GM21367 (cell line): ENCODE data around the gene FH.
A peak's percentile ranks its signal among the peaks of the same experiment; 100 is the strongest.

Experiments used
- ATAC-seq: cut with Tn5 transposase; IDR thresholded peaks from one replicate; pipeline ENCODE4 v1.9.1; 2021; ENCODE audit not compliant: unreplicated experiment

Gene FH

DNA sequence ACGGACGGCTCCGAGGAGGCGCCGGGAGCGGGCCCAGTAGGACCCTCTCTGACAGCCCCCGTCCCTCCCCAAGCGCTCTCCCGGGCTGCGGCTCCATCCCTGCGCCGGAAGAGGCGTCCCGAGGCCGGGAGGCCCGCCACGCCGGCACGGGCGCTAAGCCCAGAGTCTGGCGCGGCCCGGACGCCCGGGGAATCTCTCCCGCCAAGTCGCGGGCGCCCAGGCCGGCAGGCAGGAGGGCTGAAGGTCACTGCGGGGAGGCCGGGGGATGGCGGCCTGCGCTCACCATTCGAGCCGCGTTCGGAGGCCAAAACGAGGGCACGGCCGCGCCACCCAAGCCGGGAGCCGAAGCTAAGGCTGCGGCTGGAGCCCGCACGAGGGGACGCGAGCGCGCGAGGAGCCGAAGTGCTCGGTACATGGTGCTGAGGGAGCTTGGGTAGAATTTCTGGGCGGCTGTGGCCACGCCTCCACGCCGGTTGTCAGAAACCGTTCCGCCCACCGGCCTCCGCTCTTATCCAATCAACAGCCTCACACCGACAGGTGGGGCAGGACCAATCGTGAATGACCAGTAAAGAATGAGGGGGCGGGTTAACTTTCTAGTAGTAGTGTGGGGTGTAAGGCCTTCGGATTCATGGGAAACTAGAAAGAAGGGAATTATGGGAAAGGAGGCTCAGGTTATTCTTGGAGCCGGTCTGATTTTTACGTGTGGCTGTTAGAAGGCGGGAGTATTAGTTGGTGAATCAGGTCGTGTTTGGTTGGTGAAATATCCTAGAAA is at the start of gene FH:
Gene FH (minus strand): TSS at position 448 of the 772 bp plus-strand sequence. CDS start 33 bp downstream, at position 415.
- peak; percentile 97 for ATAC-seq

DNA sequence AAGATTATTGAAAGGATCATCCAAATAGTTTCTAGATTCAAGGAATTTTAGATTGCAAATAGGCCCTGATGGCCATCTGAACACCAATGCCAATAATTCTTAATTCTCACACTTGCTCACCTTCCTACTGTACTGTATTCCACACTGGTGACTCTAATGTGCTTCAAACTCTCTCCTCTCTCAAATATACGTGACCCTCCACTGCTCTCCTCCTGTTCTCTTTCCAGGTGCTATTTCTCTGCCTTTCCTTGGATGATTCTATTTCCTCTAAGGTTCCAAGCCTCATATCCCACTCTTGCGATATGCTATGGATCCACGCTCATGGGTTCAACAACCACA is 41.3 kb upstream of the FH start:
- no peak for ATAC-seq

DNA sequence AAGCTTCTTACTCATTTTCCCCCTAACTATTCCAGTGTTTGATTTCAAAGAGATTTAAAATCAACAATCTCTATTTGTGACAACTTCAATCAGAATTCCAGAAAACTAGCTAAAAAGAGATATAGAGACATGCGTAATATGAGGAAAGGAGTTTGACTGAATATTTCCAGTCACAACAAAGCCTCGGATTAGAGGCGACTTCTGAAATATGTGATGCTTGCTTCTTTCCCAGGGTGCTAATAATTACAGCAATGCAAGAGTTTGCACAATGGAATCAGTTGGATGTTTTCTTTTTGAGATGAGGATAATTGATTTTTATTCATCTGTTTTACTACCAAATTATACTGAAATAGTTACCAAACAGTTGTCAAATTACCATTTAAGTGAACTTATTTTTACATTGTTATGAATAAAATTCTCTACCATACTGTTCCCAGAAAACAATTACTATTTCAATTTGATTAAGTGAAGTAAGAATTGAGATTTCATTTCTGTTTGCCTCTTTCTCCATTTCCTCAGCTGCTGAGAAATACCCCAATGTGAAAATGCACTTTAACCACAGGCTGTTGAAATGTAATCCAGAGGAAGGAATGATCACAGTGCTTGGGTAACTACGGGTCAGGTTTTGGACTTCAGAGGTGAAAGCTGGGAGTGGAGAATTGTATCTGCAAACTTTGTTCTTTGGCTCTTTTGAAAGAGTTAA is 40.7 kb upstream of the FH start:
- ATAC-seq, result no peak

DNA sequence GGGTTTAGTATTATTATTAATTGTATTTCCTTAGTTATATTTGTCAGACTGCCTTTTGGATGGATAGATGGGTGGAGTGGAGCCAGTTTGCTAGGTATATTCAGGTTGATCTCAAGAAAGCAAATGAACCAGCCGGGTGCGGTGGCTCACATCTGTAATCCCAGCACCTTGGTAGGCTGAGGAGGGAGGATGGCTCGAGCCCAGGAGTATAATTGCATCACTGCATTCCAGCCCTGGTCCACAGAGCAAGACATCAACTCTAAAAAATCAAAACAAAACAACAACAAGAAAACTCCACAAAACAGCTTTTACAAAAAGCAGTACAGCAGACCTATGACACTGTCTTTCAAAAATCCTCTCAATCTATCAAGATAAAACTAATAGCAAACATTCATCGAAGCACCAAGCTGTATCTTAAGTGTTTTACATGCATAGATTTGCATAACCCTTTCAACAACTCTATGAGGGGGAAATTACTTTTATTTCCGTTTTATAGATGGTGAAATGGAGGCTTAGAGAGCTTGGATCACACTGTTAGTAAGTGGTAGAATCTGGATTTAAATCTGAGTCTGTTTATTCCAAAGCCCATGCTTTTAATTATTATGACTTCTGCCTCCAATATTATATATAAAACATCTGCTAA is 38.1 kb upstream of the FH start:
- no peak for ATAC-seq

DNA sequence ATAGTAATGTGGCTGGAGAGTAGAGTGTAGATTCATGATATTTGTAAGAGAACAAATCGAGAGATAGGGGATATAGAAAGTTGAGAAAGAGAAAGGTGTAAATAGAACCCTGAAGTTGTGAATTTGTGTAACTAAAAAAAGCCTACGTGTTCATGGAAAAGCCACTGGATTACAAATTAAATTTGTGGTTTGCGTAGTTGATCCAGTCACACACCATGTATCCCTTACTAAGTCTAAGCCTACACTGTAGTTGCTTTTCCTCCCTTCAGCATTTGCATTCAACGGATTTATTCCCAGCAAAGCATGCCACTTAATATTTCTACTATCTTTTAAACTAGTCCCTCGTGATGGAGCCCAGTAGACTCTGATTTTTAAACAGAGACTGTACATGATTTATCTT is 37.5 kb upstream of the FH start:
- ATAC-seq, result no peak

DNA sequence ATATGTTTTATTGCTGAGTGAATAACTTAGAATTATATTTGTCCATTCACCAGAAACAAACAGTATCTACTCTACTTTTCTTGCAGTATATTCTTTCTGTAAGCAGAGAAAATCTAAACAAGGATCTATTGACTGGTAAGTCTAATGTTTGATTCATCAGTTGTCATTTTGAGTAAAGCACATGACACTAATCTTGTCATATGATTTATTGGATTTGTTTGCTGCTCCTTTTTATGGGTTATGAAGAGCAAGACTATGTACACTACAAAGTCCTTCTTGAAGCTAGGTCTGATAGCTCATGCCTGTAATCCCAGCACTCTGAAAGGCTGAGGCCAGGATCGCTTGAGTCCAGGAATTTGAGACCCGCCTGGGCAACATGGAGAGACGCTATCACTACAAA is 36.0 kb upstream of the FH start:
- no peak for ATAC-seq

DNA sequence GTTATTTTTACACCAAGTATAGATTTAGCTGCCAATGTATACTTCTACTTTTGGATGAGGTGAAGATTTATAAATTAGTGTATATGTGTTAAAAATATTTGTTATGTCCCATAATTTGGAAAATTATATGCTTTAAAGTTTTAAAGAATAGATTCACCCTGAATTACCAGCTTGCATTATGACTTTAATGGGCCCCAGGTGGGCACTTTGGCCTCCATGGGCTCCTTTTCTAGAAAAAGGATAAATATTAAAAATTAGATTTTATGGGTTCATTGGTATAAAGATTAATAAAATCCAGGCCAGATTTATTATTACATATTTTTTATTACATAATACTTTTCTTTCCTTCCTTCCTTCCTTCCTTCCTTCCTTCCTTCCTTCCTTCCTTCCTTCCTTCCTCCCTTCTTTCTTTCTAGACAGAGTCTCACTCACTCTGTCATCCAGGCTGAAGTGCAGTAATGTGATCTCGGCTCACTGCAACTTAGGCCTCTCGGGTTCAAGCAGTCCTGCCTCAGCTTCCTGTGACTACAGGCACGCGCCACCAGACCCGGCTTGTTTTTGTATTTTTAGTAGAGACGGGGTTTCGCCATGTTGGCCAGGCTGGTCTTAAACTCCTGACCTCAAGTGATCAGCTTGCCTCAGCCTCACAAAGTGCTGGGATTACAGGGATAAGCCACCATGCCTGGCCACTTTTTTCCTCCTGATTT is 34.5 kb upstream of the FH start:
- no peak for ATAC-seq

DNA sequence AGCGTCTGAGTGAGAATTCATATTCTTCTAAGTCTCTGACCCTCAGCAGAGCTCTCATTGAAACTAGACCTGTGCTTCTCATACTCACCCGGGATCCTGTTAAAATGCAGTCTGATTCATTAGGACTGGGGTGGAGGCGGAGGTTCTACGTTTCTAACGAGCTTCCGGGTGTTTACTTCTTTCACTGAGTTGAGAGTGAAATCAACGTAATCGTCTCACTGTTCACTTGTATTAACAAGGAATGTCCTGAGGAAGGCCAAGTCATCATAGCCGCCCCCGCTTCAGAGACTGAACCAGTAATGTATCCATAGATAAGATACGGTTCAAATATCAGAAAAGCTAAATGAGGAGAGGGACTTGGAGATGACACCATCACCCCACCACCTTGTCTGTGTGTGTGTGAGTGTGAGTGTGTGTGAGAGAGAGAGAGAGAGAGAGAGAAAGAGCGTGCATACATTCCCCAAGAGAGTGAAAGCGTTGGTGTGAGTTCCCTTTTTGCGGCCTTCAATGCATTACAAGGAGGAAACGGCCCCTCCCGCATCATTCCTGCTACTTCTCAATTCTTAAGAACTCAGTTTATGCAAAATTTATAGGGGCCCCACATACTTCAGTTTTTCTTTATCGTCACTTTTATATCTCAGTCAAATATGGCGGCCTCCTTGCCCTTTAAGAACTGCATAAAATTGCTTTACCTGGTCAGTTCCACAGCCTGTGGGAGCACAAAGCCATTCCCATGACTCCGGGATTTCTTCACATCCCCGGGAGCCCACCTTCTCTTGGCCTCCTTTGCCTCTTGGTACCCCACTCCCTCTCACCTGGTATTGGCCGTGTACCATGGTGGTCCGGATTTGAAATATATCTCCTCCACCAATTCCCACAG is 32.4 kb upstream of the FH start:
- peak; percentile 83 for ATAC-seq

DNA sequence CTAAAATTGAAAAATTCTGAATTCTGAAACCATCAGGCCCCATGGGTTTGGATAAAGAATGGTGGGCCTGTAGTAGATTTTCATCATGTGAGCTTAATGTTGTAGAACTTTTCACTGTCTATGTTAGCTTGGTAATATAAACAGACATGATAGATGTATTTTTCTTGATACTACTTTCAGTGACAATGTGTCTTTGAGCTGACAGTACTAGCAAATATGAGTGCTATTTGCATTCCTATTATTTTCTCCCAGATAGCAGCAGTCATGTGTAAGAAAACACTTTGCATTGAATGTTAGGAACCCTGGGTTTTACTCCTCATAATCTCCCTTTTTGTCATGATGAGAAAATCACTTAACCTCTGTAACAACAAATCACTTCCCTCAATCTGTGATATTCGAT is 30.8 kb upstream of the FH start:
- no peak for ATAC-seq

DNA sequence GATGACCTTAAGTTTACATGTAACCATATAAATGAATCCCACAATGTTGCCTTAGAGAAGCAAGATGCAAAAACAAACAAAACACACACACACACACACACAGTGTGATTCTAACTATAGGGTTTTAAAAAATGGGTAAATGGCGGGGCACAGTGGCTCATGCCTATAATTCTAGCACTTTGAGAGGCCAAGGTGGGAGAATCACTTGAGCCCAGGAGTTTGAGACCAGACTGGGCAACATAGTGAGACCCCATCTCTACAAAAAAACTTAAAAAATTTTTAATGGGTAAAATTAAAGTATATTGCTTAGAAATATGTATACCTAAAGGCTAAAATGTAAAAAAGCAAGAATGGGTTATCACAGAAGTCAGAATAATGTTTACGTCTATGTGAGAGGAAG is 28.5 kb upstream of the FH start:
- ATAC-seq, result no peak

DNA sequence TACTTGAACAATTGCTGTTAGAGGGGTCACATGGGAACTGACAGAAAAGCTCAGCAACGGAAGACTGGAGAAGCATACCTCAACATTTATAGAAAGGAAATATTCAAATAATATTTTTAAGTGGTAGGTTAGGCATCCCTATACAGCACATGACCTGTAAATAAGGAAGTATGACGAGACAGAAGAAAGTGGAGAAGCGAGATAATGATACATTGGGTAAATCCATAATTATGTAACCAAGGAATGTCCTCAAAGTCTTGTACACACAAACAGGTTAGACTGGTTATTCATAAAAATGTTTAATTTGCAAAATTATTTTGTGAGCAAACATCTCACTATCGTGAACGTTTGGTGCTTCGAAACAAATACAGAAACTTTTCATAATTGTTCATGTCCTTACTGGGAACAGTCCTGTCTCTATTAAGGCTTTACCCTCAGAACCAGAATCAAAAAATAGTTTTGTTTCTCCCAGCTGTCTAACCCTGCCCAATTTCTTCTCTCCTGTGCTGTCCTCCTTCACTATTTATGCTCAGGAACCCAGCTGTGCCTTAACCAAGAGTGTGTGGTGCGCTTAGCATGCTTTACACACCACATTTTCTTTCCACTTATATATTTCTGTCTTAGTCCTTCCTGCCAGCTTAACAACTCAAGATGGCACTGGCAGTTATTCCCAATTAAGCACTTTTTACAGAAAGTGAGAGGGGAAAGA is 22.8 kb upstream of the FH start:
- ATAC-seq, result no peak

DNA sequence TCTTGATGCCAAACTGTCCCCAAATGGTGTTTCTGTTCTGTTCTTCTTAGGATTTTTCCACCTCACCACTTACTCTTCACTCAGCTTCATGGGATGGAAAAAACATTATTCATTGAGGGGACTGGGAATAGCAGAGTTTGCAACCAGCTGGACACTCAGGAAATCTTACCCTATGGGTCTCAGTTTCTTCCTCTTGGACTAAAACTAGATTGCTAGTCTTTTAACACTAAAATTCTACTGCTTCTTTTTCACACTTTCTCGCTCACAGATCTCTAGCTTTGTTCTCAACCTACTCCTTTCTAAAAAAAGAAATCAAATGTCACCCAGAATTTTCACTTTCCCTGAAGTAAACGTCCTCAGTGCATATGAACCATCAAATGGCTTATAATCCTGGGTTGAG is 17.4 kb upstream of the FH start:
- ATAC-seq, result no peak

DNA sequence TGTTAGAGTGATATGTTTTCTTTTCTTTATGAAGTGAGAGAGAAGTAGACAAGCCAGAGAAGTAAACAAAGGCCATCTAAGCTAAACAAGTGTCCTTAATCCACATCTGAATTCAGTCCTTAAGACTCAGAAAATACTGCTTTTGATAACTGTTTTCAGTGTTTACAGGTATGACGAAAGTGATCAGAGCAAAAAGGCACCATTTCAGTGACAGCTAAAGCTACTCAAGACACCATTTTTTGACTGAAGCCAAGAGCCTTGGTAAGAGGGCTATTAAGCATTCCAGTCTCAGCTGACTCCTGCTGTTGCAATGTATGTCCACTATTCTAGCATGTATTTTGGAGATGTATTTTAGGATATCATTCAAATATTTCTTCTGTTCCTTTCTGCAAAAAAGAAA is 16.7 kb upstream of the FH start:
- no peak for ATAC-seq

DNA sequence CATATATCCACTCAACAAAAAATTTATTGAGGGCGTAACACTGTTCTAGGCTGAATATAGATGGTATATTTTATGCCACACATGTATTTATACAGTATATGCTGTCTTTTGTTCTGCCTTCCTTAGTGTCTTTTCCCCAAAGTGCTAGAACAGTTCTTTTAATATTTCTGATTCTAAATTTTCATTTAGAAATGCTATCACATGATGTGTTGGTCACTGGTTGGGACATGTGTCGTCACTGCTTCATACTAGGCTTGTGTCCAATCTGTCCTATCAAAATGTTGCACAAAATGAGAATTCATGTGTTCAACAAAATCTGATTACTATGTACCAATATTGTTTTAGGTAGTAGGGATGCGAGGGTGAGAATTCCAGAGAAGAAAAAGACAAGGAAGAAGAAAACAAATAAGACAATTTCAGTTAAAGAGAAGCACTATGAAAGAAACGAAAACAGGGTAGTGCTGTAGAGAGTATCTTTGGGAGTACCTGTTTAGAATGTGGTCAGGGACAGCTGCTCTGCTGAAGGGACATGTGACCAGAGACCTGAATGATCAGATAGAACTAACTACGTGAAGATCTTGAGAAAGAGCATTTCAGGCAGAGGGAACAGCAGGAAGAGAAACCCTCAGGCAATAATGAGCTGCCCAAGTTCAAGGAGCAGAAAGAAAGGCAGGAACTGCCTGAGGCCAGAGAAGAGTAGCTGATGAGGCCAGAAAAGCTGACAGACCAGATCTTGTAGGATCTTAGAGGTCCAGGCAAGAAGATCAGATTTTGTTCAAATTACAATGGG is 14.0 kb upstream of the FH start:
- ATAC-seq, result peak; percentile 43

DNA sequence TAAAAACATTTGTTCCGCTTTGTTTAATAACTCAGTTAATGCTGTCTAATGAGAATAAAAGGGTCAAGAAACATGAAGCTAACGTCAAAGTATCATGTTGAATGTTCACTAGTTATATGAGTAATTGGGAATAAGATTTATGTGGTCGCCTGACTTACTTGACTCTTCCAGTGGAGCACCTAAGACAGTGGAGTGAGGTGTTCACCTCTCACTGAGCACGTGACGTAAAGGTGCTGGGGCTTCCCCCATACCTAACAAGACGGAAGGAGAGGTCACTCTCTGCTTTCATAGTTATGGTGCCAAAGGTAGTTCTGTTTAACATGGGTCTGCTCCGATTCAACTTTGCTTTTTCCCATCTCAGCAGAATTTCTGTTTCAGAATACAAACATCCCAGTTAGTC is 13.3 kb upstream of the FH start:
- ATAC-seq, result peak; percentile 65

DNA sequence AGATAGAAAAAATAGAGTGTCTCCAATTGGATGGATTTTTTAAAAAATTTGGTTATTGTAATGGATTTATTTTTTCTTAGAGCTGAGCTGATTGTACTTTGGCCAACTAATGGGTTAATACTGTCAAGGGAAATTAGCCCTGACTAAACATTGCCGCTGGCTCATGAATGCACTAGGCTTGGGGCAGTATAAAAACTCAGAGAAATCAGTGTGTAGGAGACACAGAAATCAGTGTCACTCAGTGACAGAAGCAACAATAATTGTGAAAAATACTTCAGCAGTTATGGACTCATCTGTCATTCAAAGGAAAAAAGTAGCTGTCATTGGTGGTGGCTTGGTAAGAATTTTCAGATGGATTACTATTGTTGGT is 12.6 kb upstream of the FH start, which contains the start of gene KMO:
Gene KMO (plus strand): TSS at position 217 of the 370 bp plus-strand sequence. CDS start 67 bp downstream, at position 284.
- ATAC-seq, result peak; percentile 27

DNA sequence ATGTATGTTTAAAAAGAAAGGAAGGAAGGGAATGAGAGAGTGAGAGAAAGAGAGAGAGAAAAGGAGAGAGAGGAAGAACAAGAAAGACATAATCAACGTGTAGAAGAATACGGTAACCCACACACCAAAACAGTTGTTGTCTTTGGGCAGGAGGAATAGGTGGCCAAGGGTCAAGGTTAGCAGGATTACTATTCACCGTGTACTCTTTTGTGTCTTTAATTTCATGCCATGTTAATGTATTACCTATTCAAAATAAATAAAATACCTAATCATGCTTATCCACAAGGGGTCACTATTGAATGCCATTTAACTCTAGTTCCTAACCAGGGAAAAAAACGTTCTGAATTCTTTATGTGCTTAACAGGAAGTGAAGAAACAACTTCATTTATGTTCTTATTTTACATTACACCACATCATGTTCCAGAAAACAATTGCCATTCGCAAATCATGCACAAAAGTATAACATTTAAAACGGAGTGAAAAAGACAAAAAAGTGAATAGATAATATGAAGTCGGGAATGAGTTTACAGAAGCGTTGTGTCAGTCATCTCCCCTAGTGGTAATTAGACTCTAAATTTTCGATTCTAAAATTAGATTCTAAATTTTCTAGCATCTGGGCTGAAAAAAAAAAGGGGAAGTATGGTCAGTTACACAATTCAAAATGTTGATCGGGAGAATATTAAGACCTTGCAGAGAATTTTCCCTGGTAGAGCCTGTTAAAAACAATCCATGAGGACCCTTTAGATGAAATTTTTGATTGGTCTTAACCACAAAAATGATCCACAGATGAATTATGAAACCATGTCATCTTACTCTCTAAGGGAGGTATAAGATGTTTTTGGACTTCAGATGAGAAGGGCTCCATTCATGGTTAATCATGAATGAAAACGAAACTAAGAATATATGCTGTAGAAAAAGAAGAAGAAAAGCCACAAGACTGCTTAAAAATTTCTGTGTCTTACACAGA is 11.9 kb upstream of the FH start:
- ATAC-seq, result peak; percentile 61

DNA sequence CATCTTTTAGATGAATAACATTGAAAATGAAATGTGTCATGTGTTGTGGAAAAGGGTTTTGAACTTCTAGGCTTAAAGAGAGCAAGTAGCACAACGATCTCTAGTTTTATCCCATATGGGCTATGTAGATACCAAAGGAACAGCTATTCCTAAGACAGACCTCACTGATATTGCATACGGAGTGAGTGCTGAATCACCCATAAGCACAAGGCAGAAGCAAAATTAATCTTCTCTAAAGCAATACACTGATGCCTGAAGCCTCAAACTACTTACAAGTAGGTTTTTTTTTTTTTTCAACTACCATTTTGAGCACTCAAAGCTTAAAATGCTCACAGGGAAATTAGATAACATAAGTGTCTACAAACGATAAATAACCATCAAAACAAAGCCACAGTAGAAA is 7.6 kb upstream of the FH start:
- no peak for ATAC-seq
